MCF 10A (cell line): Measurements from ENCODE around the gene ANKRD11. TPM values are rescaled to one million over a fixed set of nuclear protein-coding genes. Genes with fewer than 3 reads are reported as not detected.

ENCODE experiments used
- BruUV-seq: library from RNA; stranded (reverse); fragments of 400-500 nt; replicated peaks from 2 replicates; lab custom pipeline; 2021; lab: Mats Ljungman, UMichigan
- CTCF ChIA-PET: fragments of 300-600 bp; sonication (Branson Sonifier 250); formaldehyde crosslinking; extraction: SDS; loops from one replicate; lab custom pipeline; 2021; ENCODE audit warnings: antibody characterized with exemption, inconsistent platforms; lab: Yijun Ruan, JAX
- POLR2A ChIA-PET: fragments of 300-600, 350-650 bp; sonication (Branson Sonifier 250); formaldehyde crosslinking; extraction: SDS; loops from one replicate; lab custom pipeline; 2020; ENCODE audit warnings: antibody characterized with exemption, inconsistent platforms; lab: Yijun Ruan, JAX
- DNase-seq: peaks from one replicate; pipeline ENCODE4 v3.0.0-alpha.2; 2018; ENCODE audit not compliant: unreplicated experiment
- H3K27ac Mint-ChIP-seq: one replicate; pipeline ENCODE4 v1.8.0; 2022; ENCODE audit warnings: mild to moderate bottlenecking, low read depth, mixed read lengths; ENCODE audit not compliant: unreplicated experiment
- H3K27me3 Mint-ChIP-seq: one replicate; pipeline ENCODE4 v1.8.0; 2022; ENCODE audit warnings: mixed read lengths; ENCODE audit not compliant: insufficient read depth, unreplicated experiment
- H3K36me3 Mint-ChIP-seq: one replicate; pipeline ENCODE4 v1.8.0; 2022; ENCODE audit warnings: mild to moderate bottlenecking, moderate library complexity, mixed read lengths; ENCODE audit not compliant: insufficient read depth, unreplicated experiment
- H3K4me1 Mint-ChIP-seq: one replicate; pipeline ENCODE4 v1.8.0; 2022; ENCODE audit warnings: mixed read lengths; ENCODE audit not compliant: insufficient read depth, unreplicated experiment
- H3K4me3 Mint-ChIP-seq: one replicate; pipeline ENCODE4 v1.8.0; 2022; ENCODE audit warnings: mild to moderate bottlenecking, moderate library complexity, mixed read lengths; ENCODE audit not compliant: unreplicated experiment
- H3K9me3 Mint-ChIP-seq: one replicate; pipeline ENCODE4 v1.8.0; 2022; ENCODE audit warnings: mixed read lengths; ENCODE audit not compliant: unreplicated experiment
- CTCF ChIP-seq: fragments of 200-600 bp; IDR thresholded peaks from one replicate; pipeline ENCODE4 v1.8.0; 2022; ENCODE audit warnings: antibody characterized with exemption, mild to moderate bottlenecking; ENCODE audit not compliant: unreplicated experiment
- intact Hi-C: fragments of 100-400 bp; cut with micrococcal nuclease; formaldehyde crosslinking; loops from 2 replicates; pipeline ENCODE4 v1.14.1; 2022
- total RNA-seq: library from RNA; stranded (reverse); gene quantifications from 2 replicates; pipeline ENCODE4 v1.2.3, GENCODE V29; 2022

Gene ANKRD11
- total RNA-seq, 1 experiment from 2014 or later, result 237 TPM

GRCh38 chr16:89290472-89290871 lies 199.9 kb downstream of the ANKRD11 start:
- no peaks in the 10 kb centered on the region for H3K4me1 Mint-ChIP-seq
- CTCF ChIA-PET, result interaction anchor here (0.7 to 2.0 kb wide), 5 partner anchors 9 to 1642 kb away, joined by 3 to 5 read pairs (median 4); no protein-coding TSS in a partner anchor
- H3K27me3 Mint-ChIP-seq, result no peaks in the 10 kb centered on the region
- H3K36me3 Mint-ChIP-seq, result peaks cover 43% of the 10 kb centered on the region
- BruUV-seq, result no TSS peak
- no peak for DNase-seq
- no peaks in the 10 kb centered on the region for H3K9me3 Mint-ChIP-seq
- no peak overlapping the region for H3K27ac Mint-ChIP-seq
- no peak for TF ChIP-seq CTCF
- intact Hi-C loops, result no loop called here
- POLR2A ChIA-PET, result no interaction called here
- H3K4me3 Mint-ChIP-seq, result no peak overlapping the region

- CTCF ChIA-PET, result interaction anchor here (0.6 to 2.0 kb wide), 27 partner anchors 8 to 623 kb away, joined by 3 to 12 read pairs (median 4); no protein-coding TSS in a partner anchor
- DNase-seq, result peak; percentile 75
- H3K27me3 Mint-ChIP-seq, result no peaks in the 10 kb centered on the region
- H3K9me3 Mint-ChIP-seq, result no peaks in the 10 kb centered on the region
- no peaks in the 10 kb centered on the region for H3K4me1 Mint-ChIP-seq
- POLR2A ChIA-PET, result interaction anchor here (0.6 to 0.7 kb wide), 3 partner anchors 133 to 265 kb away, joined by 3 to 4 read pairs (median 3); no protein-coding TSS in a partner anchor
- peaks cover 42% of the 10 kb centered on the region for H3K36me3 Mint-ChIP-seq
- peak; percentile 78 for TF ChIP-seq CTCF
- no TSS peak for BruUV-seq
- peak overlapping the region; percentile 10 for H3K27ac Mint-ChIP-seq
- intact Hi-C loops, result no loop called here
- no peak overlapping the region for H3K4me3 Mint-ChIP-seq
Observed at GRCh38 chr16:89289428-89290395, 200.6 kb downstream of the ANKRD11 start.

GRCh38 chr16:89288966-89289365 lies 201.4 kb downstream of the ANKRD11 start:
- POLR2A ChIA-PET, result interaction anchor here (0.6 to 0.7 kb wide), 2 partner anchors 133 to 266 kb away, joined by 3 to 4 read pairs; no protein-coding TSS in a partner anchor
- CTCF ChIA-PET, result interaction anchor here (0.6 to 2.0 kb wide), 28 partner anchors 8 to 513 kb away, joined by 3 to 12 read pairs (median 3); no protein-coding TSS in a partner anchor
- H3K27ac Mint-ChIP-seq, result peak overlapping the region; percentile 10
- no peak overlapping the region for H3K4me3 Mint-ChIP-seq
- no peaks in the 10 kb centered on the region for H3K4me1 Mint-ChIP-seq
- TF ChIP-seq CTCF, result no peak
- H3K36me3 Mint-ChIP-seq, result peaks cover 36% of the 10 kb centered on the region
- H3K27me3 Mint-ChIP-seq, result no peaks in the 10 kb centered on the region
- intact Hi-C loops, result no loop called here
- H3K9me3 Mint-ChIP-seq, result no peaks in the 10 kb centered on the region
- no peak for DNase-seq
- BruUV-seq, result no TSS peak

- CTCF ChIA-PET, result interaction anchor here (0.5 to 2.0 kb wide), 25 partner anchors 9 to 513 kb away, joined by 3 to 12 read pairs (median 3); no protein-coding TSS in a partner anchor
- Mint-ChIP-seq H3K9me3 (no peaks in the 10 kb centered on the region), H3K4me1 (no peaks in the 10 kb centered on the region), H3K4me3 (no peak overlapping the region), H3K27me3 (no peaks in the 10 kb centered on the region), H3K27ac (no peak overlapping the region), H3K36me3 (peaks cover 33% of the 10 kb centered on the region)
- no TSS peak for BruUV-seq
- POLR2A ChIA-PET, result no interaction called here
- TF ChIP-seq CTCF, result no peak
- intact Hi-C loops, result no loop called here
- no peak for DNase-seq
Observed at GRCh38 chr16:89288577-89288844, 201.8 kb downstream of the ANKRD11 start.
